Lower leg skin (tissue), 4 donors: ENCODE results near the gene ARHGAP33. TPM values are rescaled to one million over a fixed set of nuclear protein-coding genes. Genes with fewer than 3 reads are reported as not detected.

Experiments used
- DNase-seq, 2 donors: peaks; one replicate each; pipeline ENCODE4 v3.0.0-alpha.2; 2019; ENCODE audit warnings: low spot score in 2 of 2
- H3K4me3 ChIP-seq: fragments of 200-600 bp; sonication (generic); 2 replicates; pipeline ENCODE4 v1.5.1; 2017; ENCODE audit warnings: mild to moderate bottlenecking, low read depth; ENCODE audit not compliant: poor library complexity, severe bottlenecking
- CTCF ChIP-seq, 3 donors: fragments of 450-650 bp; IDR thresholded peaks; one replicate each; pipeline ENCODE4 v1.5.1; 2016; ENCODE audit warnings: antibody characterized with exemption in 3 of 3, mild to moderate bottlenecking in 3 of 3, moderate library complexity in 2 of 3
- POLR2A ChIP-seq, 2 donors: fragments of 450-650 bp; IDR thresholded peaks; one replicate each; pipeline ENCODE4 v1.6.1; 2016 to 2017; ENCODE audit warnings: antibody characterized with exemption in 2 of 2, mild to moderate bottlenecking in 1 of 2, moderate library complexity in 1 of 2
- WGBS, 2 donors: methylation state at CpG; one replicate each; pipeline ENCODE4 v1.1.5; 2018; 5-methylcytosine and 5-hydroxymethylcytosine counted together
- intact Hi-C: fragments of 100-400 bp; cut with DNase I; formaldehyde crosslinking; loops from one replicate; pipeline ENCODE4 v1.15.0; 2023; ENCODE audit warnings: low total_unique reads
- total RNA-seq, 4 donors: library from RNA; depleted of rRNA; stranded (reverse); fragments of >200 nt; gene quantifications; one replicate each; pipeline ENCODE4 v1.1.0, GENCODE V29; 2016

The ARHGAP33 gene
- total RNA-seq, 4 donors from 2014 or later: 3.6 to 25.7 (median 13.8) TPM

DNA sequence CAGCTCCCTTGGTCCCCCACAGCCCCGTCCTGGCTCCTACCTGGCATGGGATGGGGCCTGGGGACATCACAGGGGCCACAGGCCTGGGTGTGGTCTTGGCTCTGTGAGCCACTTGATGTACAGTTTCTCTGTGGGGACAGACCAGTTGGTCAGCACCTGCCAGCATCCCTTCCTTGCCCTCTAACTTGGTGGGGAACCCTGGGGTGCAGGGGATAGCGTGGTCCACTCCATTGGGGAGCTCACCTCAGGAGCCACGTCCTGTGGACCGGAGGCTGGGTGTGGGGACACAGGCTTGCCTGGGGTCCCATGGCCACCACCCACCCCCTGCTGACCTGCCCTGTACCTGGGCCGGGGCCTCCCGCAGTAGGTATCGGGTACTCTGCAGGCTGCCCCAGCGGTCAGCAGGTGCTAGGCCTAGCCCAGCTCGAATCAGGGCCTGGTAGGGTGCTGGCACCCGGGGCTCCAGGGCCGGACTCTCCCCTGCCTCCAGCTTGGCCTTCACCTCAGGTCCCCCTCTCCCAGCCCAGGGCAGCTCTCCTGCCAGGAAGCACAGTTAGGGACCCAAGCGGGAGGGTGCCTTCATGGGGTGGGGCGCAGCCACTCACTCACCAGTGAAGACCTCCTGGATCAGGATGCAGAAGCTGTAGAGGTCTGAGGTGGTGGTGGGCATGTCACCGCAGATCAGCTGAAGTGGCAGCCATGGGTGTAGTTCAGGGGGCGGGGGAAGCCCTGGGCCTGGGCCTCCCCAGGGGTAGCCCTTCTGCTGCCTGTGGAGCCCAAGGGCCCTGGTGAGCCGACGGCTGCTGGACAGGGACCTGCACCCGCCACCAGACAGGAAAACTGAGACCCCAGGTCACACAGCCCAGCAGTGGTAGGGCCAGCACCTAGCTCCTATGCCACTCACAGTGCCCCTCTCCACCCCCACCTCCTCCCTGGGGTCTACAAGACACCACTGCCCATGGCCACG is 14.9 kb downstream of the ARHGAP33 start:
- no peak overlapping the region for H3K4me3 ChIP-seq
- intact Hi-C loops: loop anchor here (5.0 kb wide), 1 partner anchor 607 kb away; no protein-coding TSS in a partner anchor
- no peak for TF ChIP-seq CTCF (IDR thresholded peaks at IDR 0.05)
- no peak for TF ChIP-seq POLR2A (IDR thresholded peaks at IDR 0.05)
- WGBS, 2 donors: 77 to 90% methylated on average over 8 to 10 of the region's 19 CpGs
- no peak for DNase-seq

DNA sequence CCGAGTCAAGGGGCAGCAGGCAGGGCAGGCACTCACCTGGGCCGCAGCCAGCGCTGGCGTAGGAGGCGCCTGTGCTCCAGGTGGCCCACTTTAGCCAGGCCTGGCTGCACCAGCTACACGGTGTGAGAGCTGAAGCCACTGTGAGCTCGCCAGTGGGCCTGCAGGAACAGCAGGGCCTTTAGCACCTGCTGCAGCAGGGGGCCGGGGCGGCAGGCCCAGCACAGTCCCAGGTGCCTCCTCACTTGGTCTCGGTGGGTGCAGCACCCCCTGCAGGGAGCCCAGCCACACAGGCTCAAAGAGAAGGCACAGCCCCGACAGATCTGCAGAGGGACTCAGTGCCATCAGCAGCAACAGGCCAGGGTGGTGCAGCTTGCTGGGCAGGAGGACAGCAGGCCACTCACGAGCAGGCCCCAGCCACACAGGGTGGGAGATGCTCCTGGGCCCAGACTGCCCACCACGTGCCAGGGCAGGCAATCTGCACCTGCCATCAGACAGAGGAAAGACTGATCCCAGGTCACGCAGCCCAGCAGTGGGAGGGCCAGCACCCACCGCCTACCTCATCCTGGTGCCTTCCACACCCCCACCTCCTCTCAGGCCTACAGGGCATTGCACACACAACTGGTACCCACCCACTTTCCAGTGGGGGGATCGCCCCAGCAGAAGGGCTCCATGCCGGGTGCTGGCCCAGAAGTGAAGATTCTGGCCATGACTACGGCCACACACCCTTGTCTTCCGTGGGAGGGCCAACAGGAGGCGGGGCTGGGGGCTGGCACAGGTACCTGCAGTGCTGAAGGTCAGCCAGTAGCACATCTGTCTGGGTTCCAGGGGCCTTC is 15.8 kb downstream of the ARHGAP33 start:
- WGBS, 2 donors: 61 to 62% methylated on average over 10 to 18 of the region's 20 CpGs
- DNase-seq: no peak
- H3K4me3 ChIP-seq: no peak overlapping the region
- TF ChIP-seq CTCF (IDR thresholded peaks at IDR 0.05): no peak
- no peak for TF ChIP-seq POLR2A (IDR thresholded peaks at IDR 0.05)
- intact Hi-C loops: loop anchor here (5.0 kb wide), 1 partner anchor 606 kb away; no protein-coding TSS in a partner anchor

DNA sequence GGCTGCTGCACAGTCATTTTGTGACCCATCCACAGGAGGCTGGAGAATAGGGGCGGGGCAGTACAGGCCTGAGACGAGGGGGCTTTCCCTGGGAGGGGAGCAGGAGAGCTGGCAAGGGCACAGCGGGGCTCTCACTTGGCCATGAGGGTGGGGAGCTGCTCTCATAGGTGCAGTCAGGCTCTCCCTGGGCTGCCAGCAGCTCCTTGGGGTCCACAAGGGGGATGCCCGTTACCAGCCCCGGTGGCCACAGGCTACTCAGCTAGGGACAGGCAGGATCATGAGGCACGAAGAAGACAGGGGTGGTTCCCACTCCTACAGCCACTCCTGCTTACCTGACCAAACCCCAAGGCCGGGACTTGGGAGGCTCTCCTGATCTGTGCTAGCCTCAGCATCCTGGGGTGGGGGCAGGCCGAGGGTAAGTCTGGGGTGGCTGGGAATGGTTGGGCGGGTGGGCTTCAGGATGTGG is 16.5 kb downstream of the ARHGAP33 start:
- WGBS, 2 donors: 84 to 92% methylated on average over 8 to 9 of the region's 9 CpGs
- DNase-seq: no peak
- intact Hi-C loops: loop anchor here (5.0 kb wide), 1 partner anchor 605 kb away; no protein-coding TSS in a partner anchor
- TF ChIP-seq POLR2A (IDR thresholded peaks at IDR 0.05) (no peak), CTCF (IDR thresholded peaks at IDR 0.05) (no peak)
- no peak overlapping the region for H3K4me3 ChIP-seq

GRCh38 chr19:35792312-35792711 is 16.9 kb downstream of the ARHGAP33 start:
- WGBS, 2 donors: 83 to 85% methylated on average over 11 to 14 of the region's 15 CpGs
- intact Hi-C loops: loop anchor here (5.0 kb wide), 1 partner anchor 605 kb away; no protein-coding TSS in a partner anchor
- no peak overlapping the region for H3K4me3 ChIP-seq

More at GRCh38 chr19:35792312-35792711, 16.9 kb downstream of the ARHGAP33 start:
- TF ChIP-seq POLR2A (IDR thresholded peaks at IDR 0.05) (no peak), CTCF (IDR thresholded peaks at IDR 0.05) (no peak)
- DNase-seq: no peak
